HCT116 (cell line): ENCODE measurements around the gene PTPRCAP. TPM values are rescaled to one million over a fixed set of nuclear protein-coding genes. Genes with fewer than 3 reads are reported as not detected.

Experiments used
- ATAC-seq: fragments of 200-7000 bp; cut with Tn5 transposase; 2 replicates; pipeline ENCODE4 v1.9.1; 2020; ENCODE audit warnings: mild to moderate bottlenecking, moderate library complexity
- BruUV-seq: library from RNA; stranded (reverse); fragments of 400-500 nt; replicated peaks from 2 replicates; lab custom pipeline; 2021; lab: Mats Ljungman, UMichigan
- CTCF ChIA-PET: fragments of 300-600 bp; sonication (Branson Sonifier 250); formaldehyde crosslinking; loops from one replicate; lab custom pipeline; 2021; ENCODE audit warnings: antibody characterized with exemption; lab: Charles Lee
- POLR2A ChIA-PET: fragments of 300-600, 350-600 bp; sonication (Branson Sonifier 250); formaldehyde crosslinking; loops from one replicate; lab custom pipeline; 2021; ENCODE audit warnings: antibody characterized with exemption; lab: Charles Lee
- RAD21 ChIA-PET, 2 experiments: fragments of 300-600 bp; sonication (Branson Sonifier 250); formaldehyde crosslinking; loops; one replicate each; lab custom pipeline; 2023; ENCODE audit warnings: low total read pairs in 2 of 2; ENCODE audit not compliant: uncharacterized antibody in 2 of 2, unreplicated experiment in 2 of 2, low non-redundant PET in 1 of 2; lab: Charles Lee
- DNase-seq: peaks from one replicate; pipeline ENCODE4 v3.0.0-alpha.2; 2010; ENCODE audit warnings: low read depth, low spot score
- H2AFZ ChIP-seq: fragments of 200-600 bp; shearing (Covaris generic), sonication (generic); 2 replicates; pipeline ENCODE4 v1.6.1; 2017; ENCODE audit warnings: low read depth, mixed run types, mixed read lengths, antibody characterized with exemption, low read length; ENCODE audit not compliant: poor library complexity, severe bottlenecking
- H3K27ac ChIP-seq: 2 replicates; pipeline ENCODE4 v1.5.1; 2012; ENCODE audit warnings: low read depth, low read length
- H3K27me3 ChIP-seq: fragments of 200-600 bp; sonication (generic); 2 replicates; pipeline ENCODE4 v1.6.1; 2016; ENCODE audit warnings: mixed run types, low read length, mixed read lengths; ENCODE audit not compliant: insufficient read depth
- H3K36me3 ChIP-seq, 2 experiments: fragments of 200-500 bp in 1 of 2; fragments of 200-600 bp in 1 of 2; sonication (Bioruptor generic) in 1 of 2; sonication (generic) in 1 of 2; 2 replicates each; pipeline versions ENCODE4 v1.5.1 to v1.6.1; 2014 to 2016; ENCODE audit warnings: low read length in 2 of 2, inconsistent platforms in 1 of 2, mixed read lengths in 1 of 2, mixed run types in 1 of 2; ENCODE audit not compliant: insufficient read depth in 2 of 2, control insufficient read depth in 1 of 2
- H3K4me1 ChIP-seq, 2 experiments: fragments of 200-600 bp in 1 of 2; sonication (generic) in 1 of 2; 2 replicates each; pipeline versions ENCODE4 v1.5.1 to v1.6.1; 2012 to 2017; ENCODE audit warnings: low read length in 2 of 2, inconsistent platforms in 1 of 2, mild to moderate bottlenecking in 1 of 2, mixed read lengths in 1 of 2, mixed run types in 1 of 2, moderate library complexity in 1 of 2; ENCODE audit not compliant: insufficient read depth in 2 of 2, control insufficient read depth in 1 of 2
- H3K4me2 ChIP-seq: fragments of 200-600 bp; sonication (generic); 2 replicates; pipeline ENCODE4 v1.6.1; 2017; ENCODE audit warnings: mixed run types, low read length, mixed read lengths
- H3K4me3 ChIP-seq, 2 experiments: fragments of 200-600 bp in 1 of 2; sonication (generic) in 1 of 2; replicated peaks in 1 of 2; 2 replicates each; pipeline ENCODE4 v1.5.1; 2011 to 2016; ENCODE audit warnings: low read length in 2 of 2, control low read depth in 1 of 2, low read depth in 1 of 2, mild to moderate bottlenecking in 1 of 2, mixed read lengths in 1 of 2, mixed run types in 1 of 2
- H3K79me2 ChIP-seq: fragments of 200-600 bp; sonication (generic); 2 replicates; pipeline ENCODE4 v1.6.1; 2017; ENCODE audit warnings: mild to moderate bottlenecking, mixed run types, low read length, moderate library complexity, mixed read lengths; ENCODE audit not compliant: insufficient read depth
- H3K9ac ChIP-seq: fragments of 200-600 bp; sonication (generic); 2 replicates; pipeline ENCODE4 v1.6.1; 2016; ENCODE audit warnings: low read length, mixed read lengths
- H3K9me2 ChIP-seq: fragments of 200-600 bp; sonication (generic), shearing (Covaris generic); 2 replicates; pipeline ENCODE4 v1.6.1; 2017; ENCODE audit warnings: mixed run types, mild to moderate bottlenecking, moderate library complexity; ENCODE audit not compliant: insufficient read depth
- H3K9me3 ChIP-seq, 2 experiments: fragments of 200-500 bp in 1 of 2; fragments of 200-600 bp in 1 of 2; sonication (Bioruptor generic) in 1 of 2; sonication (generic) in 1 of 2; 2 replicates each; pipeline ENCODE4 v1.6.1; 2014 to 2017; ENCODE audit warnings: low read length in 2 of 2, mixed read lengths in 2 of 2, inconsistent platforms in 1 of 2, low read depth in 1 of 2, mild to moderate bottlenecking in 1 of 2, mixed run types in 1 of 2, moderate library complexity in 1 of 2; ENCODE audit not compliant: control insufficient read depth in 1 of 2, insufficient read depth in 1 of 2
- H4K20me1 ChIP-seq: fragments of 200-600 bp; sonication (generic), shearing (Covaris generic); 2 replicates; pipeline ENCODE4 v1.6.1; 2017; ENCODE audit warnings: mixed run types, mild to moderate bottlenecking, moderate library complexity; ENCODE audit not compliant: insufficient read depth
- CEBPB ChIP-seq: IDR thresholded peaks from 2 replicates; pipeline ENCODE4 v1.6.1; 2012; ENCODE audit warnings: low read depth
- CTCF ChIP-seq, 3 experiments: fragments of 200-600 bp in 1 of 3; sonication (generic) in 1 of 3; IDR thresholded peaks in 2 of 3; conservative IDR thresholded peaks in 1 of 3; 2 replicates each; pipeline ENCODE4 v1.5.1; 2012 to 2017; ENCODE audit warnings: low read depth in 2 of 3, low read length in 2 of 3, antibody characterized with exemption in 1 of 3, borderline replicate concordance in 1 of 3, control low read depth in 1 of 3, mild to moderate bottlenecking in 1 of 3, mixed read lengths in 1 of 3, mixed run types in 1 of 3, moderate library complexity in 1 of 3; ENCODE audit not compliant: insufficient read depth in 1 of 3
- EGR1 ChIP-seq: IDR thresholded peaks from 2 replicates; pipeline ENCODE4 v1.6.1; 2012; ENCODE audit warnings: low read depth
- ELF1 ChIP-seq: IDR thresholded peaks from 2 replicates; pipeline ENCODE4 v1.6.1; 2012; ENCODE audit warnings: low read depth, borderline replicate concordance
- POLR2AphosphoS5 ChIP-seq: IDR thresholded peaks from 2 replicates; pipeline ENCODE4 v1.6.1; 2011; ENCODE audit warnings: mild to moderate bottlenecking, low read depth, low read length, moderate library complexity
- RAD21 ChIP-seq: IDR thresholded peaks from 2 replicates; pipeline ENCODE4 v1.6.1; 2012; ENCODE audit warnings: low read depth, mild to moderate bottlenecking
- SIN3A ChIP-seq: IDR thresholded peaks from 2 replicates; pipeline ENCODE4 v1.6.1; 2012; ENCODE audit warnings: low read depth
- SRF ChIP-seq: IDR thresholded peaks from 2 replicates; pipeline ENCODE4 v1.6.1; 2012; ENCODE audit warnings: low read depth
- TCF7L2 ChIP-seq: IDR thresholded peaks from 2 replicates; pipeline ENCODE4 v1.7.0; 2011; ENCODE audit warnings: borderline replicate concordance, inconsistent platforms; ENCODE audit not compliant: insufficient read depth, insufficient read length; ENCODE audit errors: extremely low read depth
- YY1 ChIP-seq: IDR thresholded peaks from 2 replicates; pipeline ENCODE4 v1.6.1; 2011; ENCODE audit warnings: low read length, low read depth, moderate library complexity, mild to moderate bottlenecking; ENCODE audit not compliant: insufficient replicate concordance; ENCODE audit errors: extremely low read depth
- ZFX ChIP-seq: fragments of 450-650 bp; IDR thresholded peaks from 2 replicates; pipeline ENCODE4 v1.6.1; 2017
- ZNF274 ChIP-seq: fragments of 200-500 bp; sonication (Bioruptor generic); IDR thresholded peaks from 2 replicates; pipeline ENCODE4 v1.6.1; 2014; ENCODE audit warnings: mild to moderate bottlenecking, low read depth, low read length, inconsistent platforms
- intact Hi-C: fragments of 100-400 bp; cut with micrococcal nuclease; formaldehyde crosslinking; loops from 2 replicates; pipeline ENCODE4 v1.10.0; 2022
- total RNA-seq: library from RNA; stranded (reverse); gene quantifications from one replicate; pipeline ENCODE4 v1.2.1, GENCODE V29; 2021; ENCODE audit not compliant: unreplicated experiment
- TF ChIP-seq, protein P1 (sequence below): IDR thresholded peaks from 2 replicates; pipeline ENCODE4 v1.6.1; 2012
- TF ChIP-seq, protein P2 (sequence below): IDR thresholded peaks from 2 replicates; pipeline ENCODE4 v1.6.1; 2012; ENCODE audit warnings: low read depth

Gene PTPRCAP
- total RNA-seq, 1 experiment from 2014 or later: 1.4 TPM

GRCh38 chr11:67411785-67412152, 25.7 kb downstream of the PTPRCAP start:
- no TSS peak for BruUV-seq
- H3K27me3 ChIP-seq: no peaks in the 10 kb centered on the region
- H3K9me3 ChIP-seq: no peaks in the 10 kb centered on the region
- H3K4me3 ChIP-seq: no peak overlapping the region
- no peaks in the 10 kb centered on the region for H3K79me2 ChIP-seq
- H3K27ac ChIP-seq: no peak overlapping the region
- intact Hi-C loops: no loop called here
- no peaks in the 10 kb centered on the region for H4K20me1 ChIP-seq
- POLR2A ChIA-PET: no interaction called here
- no peak overlapping the region for H3K4me2 ChIP-seq
- no peaks in the 10 kb centered on the region for H3K9me2 ChIP-seq
- no peak overlapping the region for H2AFZ ChIP-seq
- RAD21 ChIA-PET: no interaction called here
- H3K36me3 ChIP-seq: no peaks in the 10 kb centered on the region
- no peak overlapping the region for H3K9ac ChIP-seq
- TF ChIP-seq EGR1 (no peak), SIN3A (no peak), CEBPB (no peak), ELF1 (no peak)
- CTCF ChIA-PET: no interaction called here
- no peak for DNase-seq
- peaks cover 12 to 27% of the 10 kb centered on the region in 2 experiments; a peak in 3 of 4 replicates for H3K4me1 ChIP-seq
- no peak for ATAC-seq

- DNase-seq (no peak), ATAC-seq (no peak)
- no peak overlapping the region for H3K9ac ChIP-seq
- no peaks in the 10 kb centered on the region for H3K36me3 ChIP-seq
- no TSS peak for BruUV-seq
- no peaks in the 10 kb centered on the region for H3K79me2 ChIP-seq
- no peaks in the 10 kb centered on the region for H4K20me1 ChIP-seq
- no peaks in the 10 kb centered on the region for H3K9me3 ChIP-seq
- RAD21 ChIA-PET: no interaction called here
- H3K4me1 ChIP-seq: peaks cover 9 to 21% of the 10 kb centered on the region in 2 experiments; a peak in 3 of 4 replicates
- POLR2A ChIA-PET: no interaction called here
- intact Hi-C loops: no loop called here
- no peak overlapping the region for H3K27ac ChIP-seq
- no peak overlapping the region for H3K4me2 ChIP-seq
- CTCF ChIA-PET: no interaction called here
- H3K9me2 ChIP-seq: no peaks in the 10 kb centered on the region
- no peaks in the 10 kb centered on the region for H3K27me3 ChIP-seq
- no peak overlapping the region for H2AFZ ChIP-seq
- no peak overlapping the region for H3K4me3 ChIP-seq
- TF ChIP-seq ZFX (no peak), RAD21 (no peak), POLR2AphosphoS5 (no peak), ELF1 (no peak), CTCF (IDR thresholded peaks at IDR 0.05 in 2 of 3, conservative IDR thresholded peaks at IDR 0.05 in 1 of 3; ENCODE audit: borderline replicate concordance in 1 of 3, insufficient read depth in 1 of 3, low read depth in 2 of 3, low read length in 2 of 3) (no peak), YY1 (no peak), TCF7L2 (no peak), ZNF274 (no peak), SIN3A (no peak), CEBPB (no peak), SRF (no peak)
- TF ChIP-seq, protein P1, sequence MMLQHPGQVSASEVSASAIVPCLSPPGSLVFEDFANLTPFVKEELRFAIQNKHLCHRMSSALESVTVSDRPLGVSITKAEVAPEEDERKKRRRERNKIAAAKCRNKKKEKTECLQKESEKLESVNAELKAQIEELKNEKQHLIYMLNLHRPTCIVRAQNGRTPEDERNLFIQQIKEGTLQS: no peak
- TF ChIP-seq, protein P2, sequence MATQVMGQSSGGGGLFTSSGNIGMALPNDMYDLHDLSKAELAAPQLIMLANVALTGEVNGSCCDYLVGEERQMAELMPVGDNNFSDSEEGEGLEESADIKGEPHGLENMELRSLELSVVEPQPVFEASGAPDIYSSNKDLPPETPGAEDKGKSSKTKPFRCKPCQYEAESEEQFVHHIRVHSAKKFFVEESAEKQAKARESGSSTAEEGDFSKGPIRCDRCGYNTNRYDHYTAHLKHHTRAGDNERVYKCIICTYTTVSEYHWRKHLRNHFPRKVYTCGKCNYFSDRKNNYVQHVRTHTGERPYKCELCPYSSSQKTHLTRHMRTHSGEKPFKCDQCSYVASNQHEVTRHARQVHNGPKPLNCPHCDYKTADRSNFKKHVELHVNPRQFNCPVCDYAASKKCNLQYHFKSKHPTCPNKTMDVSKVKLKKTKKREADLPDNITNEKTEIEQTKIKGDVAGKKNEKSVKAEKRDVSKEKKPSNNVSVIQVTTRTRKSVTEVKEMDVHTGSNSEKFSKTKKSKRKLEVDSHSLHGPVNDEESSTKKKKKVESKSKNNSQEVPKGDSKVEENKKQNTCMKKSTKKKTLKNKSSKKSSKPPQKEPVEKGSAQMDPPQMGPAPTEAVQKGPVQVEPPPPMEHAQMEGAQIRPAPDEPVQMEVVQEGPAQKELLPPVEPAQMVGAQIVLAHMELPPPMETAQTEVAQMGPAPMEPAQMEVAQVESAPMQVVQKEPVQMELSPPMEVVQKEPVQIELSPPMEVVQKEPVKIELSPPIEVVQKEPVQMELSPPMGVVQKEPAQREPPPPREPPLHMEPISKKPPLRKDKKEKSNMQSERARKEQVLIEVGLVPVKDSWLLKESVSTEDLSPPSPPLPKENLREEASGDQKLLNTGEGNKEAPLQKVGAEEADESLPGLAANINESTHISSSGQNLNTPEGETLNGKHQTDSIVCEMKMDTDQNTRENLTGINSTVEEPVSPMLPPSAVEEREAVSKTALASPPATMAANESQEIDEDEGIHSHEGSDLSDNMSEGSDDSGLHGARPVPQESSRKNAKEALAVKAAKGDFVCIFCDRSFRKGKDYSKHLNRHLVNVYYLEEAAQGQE: no peak
Measured at GRCh38 chr11:67410984-67411784, 26.3 kb downstream of the PTPRCAP start.
